Subcutaneous adipose tissue (tissue), 4 donors: ENCODE data around the gene MPPED2. TPM values are rescaled to one million over a fixed set of nuclear protein-coding genes. Genes with fewer than 3 reads are reported as not detected.

ENCODE experiments used
- total RNA-seq, 4 donors: library from RNA; depleted of rRNA; stranded (reverse); fragments of >200 nt; gene quantifications; one replicate each; pipeline ENCODE4 v1.1.0, GENCODE V29; 2016
- TF ChIP-seq, protein P1 (sequence below): fragments of 450-650 bp; IDR thresholded peaks from one replicate; pipeline ENCODE4 v1.5.1; 2016; ENCODE audit warnings: low read depth, mild to moderate bottlenecking, control low read depth, antibody characterized with exemption, moderate library complexity

Gene MPPED2
- total RNA-seq, 4 donors from 2014 or later: 10.5 to 32.4 (median 15.5) TPM

DNA sequence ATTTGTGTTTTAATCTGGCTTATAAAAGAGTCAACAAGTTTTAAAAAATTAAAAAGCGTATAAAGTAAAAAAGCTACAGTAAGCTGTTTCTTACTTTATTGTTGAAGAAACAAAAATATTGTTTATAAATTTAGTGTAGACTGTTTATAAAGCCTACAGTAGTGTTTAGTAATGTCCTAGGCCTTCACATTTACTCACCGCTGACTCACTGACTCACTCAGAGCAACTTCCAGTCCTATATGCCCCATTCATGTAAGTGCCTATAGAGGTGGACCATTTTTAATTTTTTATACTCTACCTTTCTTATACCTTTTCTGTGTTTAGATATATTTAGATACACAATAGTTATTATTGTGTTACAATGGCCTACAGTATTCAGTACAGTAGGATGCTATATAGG, 12.2 kb downstream of the MPPED2 start:
- TF ChIP-seq, protein P1, sequence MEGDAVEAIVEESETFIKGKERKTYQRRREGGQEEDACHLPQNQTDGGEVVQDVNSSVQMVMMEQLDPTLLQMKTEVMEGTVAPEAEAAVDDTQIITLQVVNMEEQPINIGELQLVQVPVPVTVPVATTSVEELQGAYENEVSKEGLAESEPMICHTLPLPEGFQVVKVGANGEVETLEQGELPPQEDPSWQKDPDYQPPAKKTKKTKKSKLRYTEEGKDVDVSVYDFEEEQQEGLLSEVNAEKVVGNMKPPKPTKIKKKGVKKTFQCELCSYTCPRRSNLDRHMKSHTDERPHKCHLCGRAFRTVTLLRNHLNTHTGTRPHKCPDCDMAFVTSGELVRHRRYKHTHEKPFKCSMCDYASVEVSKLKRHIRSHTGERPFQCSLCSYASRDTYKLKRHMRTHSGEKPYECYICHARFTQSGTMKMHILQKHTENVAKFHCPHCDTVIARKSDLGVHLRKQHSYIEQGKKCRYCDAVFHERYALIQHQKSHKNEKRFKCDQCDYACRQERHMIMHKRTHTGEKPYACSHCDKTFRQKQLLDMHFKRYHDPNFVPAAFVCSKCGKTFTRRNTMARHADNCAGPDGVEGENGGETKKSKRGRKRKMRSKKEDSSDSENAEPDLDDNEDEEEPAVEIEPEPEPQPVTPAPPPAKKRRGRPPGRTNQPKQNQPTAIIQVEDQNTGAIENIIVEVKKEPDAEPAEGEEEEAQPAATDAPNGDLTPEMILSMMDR: no peak

DNA sequence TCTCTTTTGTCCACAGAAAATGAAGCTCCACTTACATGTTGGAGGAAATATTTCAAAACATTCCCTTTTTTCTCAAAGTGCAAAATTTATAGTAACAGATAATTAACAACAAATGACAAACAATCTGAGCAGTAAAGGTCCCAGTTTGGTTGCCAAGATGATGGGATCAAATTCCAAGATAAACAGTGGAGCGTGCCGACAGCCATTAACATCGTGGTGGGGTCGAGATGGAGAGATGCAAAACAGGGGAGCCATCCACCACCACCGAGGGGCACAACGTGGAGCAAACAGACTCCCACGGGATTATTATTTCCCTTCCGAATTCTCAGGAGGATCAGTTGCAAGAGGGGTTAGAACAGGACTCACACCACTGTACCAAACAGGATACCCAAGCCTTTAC, 17.2 kb downstream of the MPPED2 start:
- TF ChIP-seq, protein P1: no peak

DNA sequence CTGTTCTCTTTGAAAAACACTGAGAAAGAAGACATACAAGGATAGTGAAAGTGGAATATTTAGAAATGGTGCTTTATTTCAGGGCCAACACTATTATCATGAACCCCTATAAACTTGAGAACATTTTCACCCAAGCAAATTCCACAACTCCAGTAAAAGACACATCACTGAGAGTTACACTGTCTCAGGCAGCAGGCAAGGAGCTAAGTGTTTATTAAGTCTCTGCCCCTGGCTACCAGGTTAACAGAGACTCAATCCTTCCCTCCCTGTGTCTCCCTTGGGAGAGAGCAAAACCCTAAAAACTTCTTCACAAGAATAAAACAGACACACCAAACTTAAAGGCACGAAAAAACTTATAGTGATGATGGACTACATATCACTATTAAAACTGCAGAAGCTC, 18.5 kb downstream of the MPPED2 start:
- TF ChIP-seq, protein P1: no peak

DNA sequence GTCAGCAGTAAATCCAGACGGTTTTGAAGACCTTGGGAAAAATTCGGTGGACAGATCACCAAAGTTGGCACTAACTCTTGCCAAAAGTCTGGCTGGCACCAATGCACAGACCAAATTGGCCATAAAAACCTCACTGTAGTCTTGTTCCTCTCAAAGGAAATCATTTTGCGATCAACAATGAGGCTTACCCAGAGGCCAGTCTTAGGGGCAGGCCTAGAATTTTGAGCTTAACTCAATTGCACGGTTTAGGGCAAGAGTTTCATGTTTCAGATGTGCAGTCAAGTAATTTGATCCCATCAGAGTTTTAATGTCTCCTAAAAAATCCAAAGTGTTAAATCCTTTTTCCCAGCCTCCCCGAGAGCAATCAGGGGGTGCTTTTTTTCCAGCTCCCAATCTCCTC, 19.0 kb downstream of the MPPED2 start:
- TF ChIP-seq, protein P1: no peak

DNA sequence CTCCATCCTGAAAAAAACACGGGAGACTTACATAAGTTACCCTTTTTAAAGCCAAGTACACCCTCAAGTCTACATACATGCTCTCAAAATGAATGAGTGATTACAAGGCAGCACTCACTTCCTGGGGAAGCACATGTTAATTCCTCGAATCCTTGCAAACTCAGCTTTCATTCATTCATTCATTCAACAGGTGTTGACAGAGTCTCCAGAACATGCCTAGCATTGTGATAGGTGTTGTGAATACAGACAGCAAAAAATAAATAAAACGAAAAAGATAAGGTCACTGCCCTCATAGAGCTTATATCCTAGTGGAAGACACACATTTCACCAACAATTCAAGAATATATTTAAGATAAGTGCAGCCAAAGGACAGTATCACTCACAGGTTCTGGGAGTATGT, 19.7 kb downstream of the MPPED2 start:
- TF ChIP-seq, protein P1: no peak

DNA sequence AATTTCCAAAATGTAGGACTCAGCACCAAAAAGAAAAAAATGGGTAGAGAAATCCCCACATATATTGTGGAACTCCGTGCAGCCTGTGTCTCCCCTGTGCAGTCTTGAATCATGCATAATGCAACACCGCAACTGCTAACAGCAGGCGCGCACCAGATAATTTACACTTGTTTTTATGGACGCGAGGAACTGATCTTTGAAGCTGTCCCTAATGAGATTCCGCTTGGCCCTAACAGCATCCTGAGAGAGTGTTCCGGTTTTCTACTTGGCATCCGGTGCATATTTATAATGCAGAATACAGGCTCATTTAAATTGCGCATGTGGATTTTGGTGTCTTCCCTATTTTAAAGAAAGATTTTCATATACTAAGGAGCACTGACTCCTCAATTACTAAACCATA, 21.1 kb downstream of the MPPED2 start:
- TF ChIP-seq, protein P1: no peak

DNA sequence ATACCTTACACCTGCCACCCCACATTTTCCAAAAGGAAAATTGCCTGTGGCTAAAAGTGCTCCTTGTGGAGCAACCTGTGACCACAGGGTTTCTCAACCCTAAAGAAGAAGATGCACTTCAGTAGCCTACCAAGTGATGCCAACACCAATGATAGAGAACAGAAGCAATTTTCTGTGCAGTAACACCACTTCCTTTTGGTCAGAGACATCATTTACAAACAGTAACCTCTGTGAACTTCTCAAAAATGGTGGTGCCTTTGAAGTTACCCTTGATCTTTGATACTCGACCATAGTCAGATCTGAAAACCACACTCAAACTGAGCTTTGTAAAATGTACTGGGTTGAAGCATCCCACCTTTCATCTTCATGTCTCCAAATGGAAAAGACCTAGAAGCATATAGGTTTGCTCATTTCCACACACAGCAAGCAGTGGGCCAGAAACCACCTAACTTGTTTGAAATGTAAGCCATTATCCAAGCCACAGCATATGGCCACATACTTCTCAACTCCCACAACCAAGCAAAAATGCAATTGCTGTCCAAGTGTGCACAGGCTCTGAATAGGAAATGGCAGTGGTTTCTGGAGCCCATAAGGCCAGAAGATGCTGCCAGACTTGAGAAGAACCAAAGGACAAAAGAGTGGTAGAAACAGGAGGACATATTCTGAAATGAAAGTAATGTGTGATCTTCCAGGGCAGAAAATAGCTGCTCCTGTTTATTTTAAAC, 24.3 kb downstream of the MPPED2 start:
- TF ChIP-seq, protein P1: no peak
